Psoas muscle (tissue), 8 donors: Measurements from ENCODE around the gene DNAAF2. TPM values are rescaled to one million over a fixed set of nuclear protein-coding genes. Genes with fewer than 3 reads are reported as not detected.
A peak's percentile ranks its signal among the peaks of the same experiment; 100 is the strongest.
"Not testable (repeated sequence)": the region's sequence is repeated elsewhere in the genome, so short reads cannot be mapped to it uniquely, and the experiment has no call there.

Experiments used
- ATAC-seq, 4 donors: fragments of 200-7000 bp; cut with Tn5 transposase; one replicate each; pipeline ENCODE4 v1.9.1; 2020; ENCODE audit warnings: moderate library complexity in 3 of 4, mild to moderate bottlenecking in 2 of 4
- DNase-seq, 2 donors: peaks; one replicate each; pipeline ENCODE4 v3.0.0-alpha.2; 2020
- H3K27ac ChIP-seq: fragments of 200-600 bp; one replicate; pipeline ENCODE4 v1.8.0; 2022
- H3K27me3 ChIP-seq, 3 donors: fragments of 200-600 bp in 1 of 3; one replicate each; pipeline versions ENCODE4 v1.6.1 to v1.8.0; 2013 to 2022; ENCODE audit warnings: low read length in 2 of 3, mild to moderate bottlenecking in 2 of 3, moderate library complexity in 1 of 3; ENCODE audit not compliant: insufficient read depth in 3 of 3
- H3K36me3 ChIP-seq, 2 donors: fragments of 200-600 bp in 1 of 2; one replicate each; pipeline versions ENCODE4 v1.6.1 to v1.8.0; 2013 to 2022; ENCODE audit warnings: low read depth in 1 of 2, mild to moderate bottlenecking in 1 of 2, moderate library complexity in 1 of 2; ENCODE audit not compliant: insufficient read depth in 1 of 2
- H3K4me1 ChIP-seq: fragments of 200-600 bp; one replicate; pipeline ENCODE4 v1.8.0; 2022
- H3K4me3 ChIP-seq: fragments of 200-600 bp; one replicate; pipeline ENCODE4 v1.8.0; 2022; ENCODE audit warnings: mild to moderate bottlenecking
- H3K9me3 ChIP-seq: fragments of 200-600 bp; one replicate; pipeline ENCODE4 v1.8.0; 2022
- CTCF ChIP-seq: fragments of 200-600 bp; IDR thresholded peaks from one replicate; pipeline ENCODE4 v1.8.0; 2022; ENCODE audit warnings: antibody characterized with exemption
- WGBS, 3 donors: extraction: QIAGEN DNeasy Blood & Tissue Kit; methylation state at CpG; one replicate each; pipeline versions ENCODE4 v1.1.6 to v1.1.7; 2013; 5-methylcytosine and 5-hydroxymethylcytosine counted together
- intact Hi-C, 2 donors: fragments of 100-400 bp; cut with DNase I; formaldehyde crosslinking; loops; one replicate each; pipeline versions ENCODE4 v1.11.0 to v1.14.2; 2022
- polyA plus RNA-seq, 3 donors: library from polyadenylated mRNA; stranded (reverse); fragments of 200-250 nt; gene quantifications; one replicate each; pipeline ENCODE4 v1.2.3, GENCODE V29; 2013
- total RNA-seq, 4 donors: library from RNA; stranded (reverse); fragmentation: NEBNext Ultra II Directional in 2 of 4; extraction: Animal tissue kit (Norgen Biotek cat#: 25700) in 2 of 4; gene quantifications; one replicate each; pipeline versions ENCODE4 v1.2.1 to v1.2.4, GENCODE V29; 2021 to 2023
- donor health status: healthy with polysubstance abuse.
- donor health status: DM: no; HTN: no; CAD: no; lungs with moderate emphysema.
- donor health status: Bipolar disorder and iron deficiency.
- donor health status: healthy.
- donor health status: DM: yes; HTN: yes; CAD: no.
- donor health status: DM: no; HTN: no; CAD: no.
- donor health status: DM: no; HTN: no; CAD: no.
- donor health status: DM: yes; HTN: yes; CAD: no.

DNAAF2 gene
- total and polyA plus RNA-seq, 7 donors = 4.0 to 10.6 (median 6.0) TPM

- ATAC-seq = peak; percentile 29 to 60 (median 45)
- Histone ChIP-seq H3K4me3 (peak overlapping the region; percentile 72), H3K9me3 (no peaks in the 10 kb centered on the region), H3K27ac (peak overlapping the region; percentile 90), H3K27me3 (no peaks in the 10 kb centered on the region), H3K36me3 (peaks cover 7 to 31% of the 10 kb centered on the region in 2 donors), H3K4me1 (peaks cover 14% of the 10 kb centered on the region)
- peak; percentile 84 for TF ChIP-seq CTCF
- WGBS, 3 donors = 2 to 3% (median 2%) methylated on average over 9 to 11 of the region's 21 CpGs
- intact Hi-C loops = loop anchor here in 1 of 2 donors (5.0 kb wide), 1 partner anchor 35 kb away; the partner anchor contains the start of genes MGAT2 and RPL36AL
- peak in 1 of 2 donors; percentile 25 for DNase-seq
Observed at GRCh38 chr14:49586673-49587460, 48.2 kb downstream of the DNAAF2 start.

GRCh38 chr14:49585803-49586672, 49.0 kb downstream of the DNAAF2 start, which contains the start of gene RPS29:
RPS29 (minus strand) TSS chr14:49586380; CDS start chr14:49586346, 34 bp downstream.
- Histone ChIP-seq H3K4me1 (peaks cover 20% of the 10 kb centered on the region), H3K4me3 (peak within 1 kb of the TSS; percentile 72), H3K27me3 (no peaks in the 10 kb centered on the region), H3K27ac (peak within 1 kb of the TSS; percentile 90), H3K36me3 (peaks cover 7 to 34% of the 10 kb centered on the region in 2 donors), H3K9me3 (no peaks in the 10 kb centered on the region)
- intact Hi-C loops = loop anchor here in 1 of 2 donors (5.0 kb wide), 1 partner anchor 36 kb away; the partner anchor contains the start of genes MGAT2 and RPL36AL
- no peak for TF ChIP-seq CTCF
- WGBS, 3 donors = 0% methylated on average over 50 to 54 of the region's 55 CpGs
- ATAC-seq (peak; percentile 95 to 97 (median 96)), DNase-seq (peak; percentile 97 to 99)

DNA sequence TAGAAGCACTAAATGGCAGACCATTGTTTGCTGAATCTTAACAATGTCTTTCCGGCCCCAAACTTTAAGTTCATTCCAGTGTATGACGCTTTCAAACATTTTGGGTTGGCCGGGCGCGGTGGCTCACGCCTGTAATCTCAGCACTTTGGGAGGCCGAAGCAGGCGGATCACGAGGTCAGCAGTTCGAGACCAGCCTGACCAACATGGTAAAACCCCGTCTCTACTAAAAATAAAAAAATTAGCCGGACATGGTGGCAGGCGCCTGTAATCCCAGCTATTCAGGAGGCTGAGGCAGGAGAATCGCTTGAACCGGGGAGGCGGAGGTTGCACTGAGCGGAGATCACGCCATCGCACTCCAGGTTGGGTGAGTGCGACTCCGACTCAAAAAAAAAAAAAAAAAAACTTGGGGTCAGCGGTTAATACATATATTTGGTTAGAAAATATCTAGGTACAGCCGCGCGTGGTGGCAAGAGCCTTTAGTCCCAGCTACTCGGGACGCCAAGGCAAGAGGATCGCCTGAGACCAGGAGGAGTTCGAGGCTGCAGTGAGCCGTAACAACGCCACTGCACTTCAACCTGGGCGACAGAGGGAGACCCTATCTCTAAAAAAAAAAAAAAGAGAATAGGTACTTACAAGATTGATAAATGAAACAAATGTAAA, 49.9 kb downstream of the DNAAF2 start:
- 22 to 27% (median 24%) methylated on average over 32 of the region's 32 CpGs for WGBS, 3 donors
- Histone ChIP-seq H3K4me1 (peaks cover 20% of the 10 kb centered on the region), H3K4me3 (peak overlapping the region; percentile 72), H3K27ac (peak overlapping the region; percentile 90), H3K36me3 (peaks cover 7 to 34% of the 10 kb centered on the region in 2 donors)
- not testable (repeated sequence) for ATAC-seq, H3K27me3 ChIP-seq, DNase-seq, H3K9me3 ChIP-seq
- intact Hi-C loops = loop anchor here in 1 of 2 donors (5.0 kb wide), 1 partner anchor 37 kb away; the partner anchor contains the start of genes MGAT2 and RPL36AL

DNA sequence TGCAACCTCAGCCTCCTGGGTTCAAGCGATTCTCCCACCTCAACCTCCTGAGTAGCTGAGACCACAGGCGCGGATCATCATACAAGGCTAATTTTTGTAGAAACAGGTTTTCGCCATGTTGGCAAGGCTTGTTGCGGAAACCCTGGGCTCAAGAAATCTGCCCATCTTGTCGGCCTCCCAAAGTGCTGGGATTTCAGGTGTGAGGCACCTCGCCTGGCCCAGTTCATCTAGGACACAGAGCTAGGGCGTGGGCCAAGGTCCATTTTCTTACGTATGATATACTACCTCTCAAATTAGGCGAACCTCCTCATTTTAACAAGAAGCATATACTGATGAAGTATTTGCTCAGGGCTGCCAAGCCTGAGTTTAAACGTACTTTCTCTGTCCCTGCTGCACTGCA, 51.0 kb downstream of the DNAAF2 start:
- no peak for ATAC-seq
- TF ChIP-seq CTCF = no peak

More for the DNA sequence above, 51.0 kb downstream of the DNAAF2 start:
- peaks cover 9 to 34% of the 10 kb centered on the region in 2 donors for H3K36me3 ChIP-seq
- WGBS, 3 donors = 85 to 91% (median 89%) methylated on average over 11 of the region's 11 CpGs
- H3K4me1 ChIP-seq = peaks cover 25% of the 10 kb centered on the region
- H3K27ac ChIP-seq = peak overlapping the region; percentile 4
- peak overlapping the region; percentile 72 for H3K4me3 ChIP-seq
- no peaks in the 10 kb centered on the region for H3K9me3 ChIP-seq
- DNase-seq = no peak
- H3K27me3 ChIP-seq = no peaks in the 10 kb centered on the region
- intact Hi-C loops = no loop called here
